ENCODE measurements around the gene OR1J4. TPM values are rescaled to one million over a fixed set of nuclear protein-coding genes. Genes with fewer than 3 reads are reported as not detected.

OR1J4 gene
- total RNA-seq, 1 donor from 2014 or later: not detected

DNA sequence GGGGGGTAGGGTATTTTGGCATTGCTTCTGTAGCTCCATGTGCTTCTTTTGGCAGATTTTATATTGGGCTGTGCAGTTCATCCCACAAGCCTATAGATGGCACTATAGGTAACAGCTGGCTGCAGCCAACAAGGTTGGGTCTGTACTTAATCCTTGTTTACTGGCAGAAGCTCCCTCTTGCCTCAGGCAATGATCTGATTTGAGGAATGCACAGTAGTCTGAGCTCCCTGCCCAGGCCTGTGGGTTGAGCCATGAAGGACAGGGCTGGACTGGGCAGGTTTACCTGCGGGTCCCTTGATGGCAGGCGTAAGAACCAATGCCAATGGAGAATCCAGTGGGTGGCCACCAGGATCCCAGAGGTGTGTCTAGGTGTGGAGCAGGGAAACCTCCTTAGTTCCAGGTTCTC lies 20.1 kb upstream of the OR1J4 start:
- H3K27me3 ChIP-seq (ENCODE audit: control insufficient read depth, insufficient read depth, low read length): peaks cover 6% of the 10 kb centered on the region
- H3K4me3 ChIP-seq (ENCODE audit: low read depth, low read length): no peak overlapping the region
- no peaks in the 10 kb centered on the region for H3K36me3 ChIP-seq (ENCODE audit: control insufficient read depth, insufficient read depth, low read length)
- peak; percentile 86 for TF ChIP-seq CTCF (IDR thresholded peaks at IDR 0.05; ENCODE audit: insufficient read depth, low read length, poor library complexity, severe bottlenecking)
- DNase-seq (ENCODE audit: low read depth): peak; percentile 4

GRCh38 chr9:122506964-122507363 lies 12.0 kb upstream of the OR1J4 start:
- H3K36me3 ChIP-seq (ENCODE audit: control insufficient read depth, insufficient read depth, low read length): no peaks in the 10 kb centered on the region
- H3K4me3 ChIP-seq (ENCODE audit: low read depth, low read length): no peak overlapping the region
- H3K27me3 ChIP-seq (ENCODE audit: control insufficient read depth, insufficient read depth, low read length): no peaks in the 10 kb centered on the region
- TF ChIP-seq CTCF (IDR thresholded peaks at IDR 0.05; ENCODE audit: insufficient read depth, low read length, poor library complexity, severe bottlenecking): no peak
- DNase-seq (ENCODE audit: low read depth): no peak

DNA sequence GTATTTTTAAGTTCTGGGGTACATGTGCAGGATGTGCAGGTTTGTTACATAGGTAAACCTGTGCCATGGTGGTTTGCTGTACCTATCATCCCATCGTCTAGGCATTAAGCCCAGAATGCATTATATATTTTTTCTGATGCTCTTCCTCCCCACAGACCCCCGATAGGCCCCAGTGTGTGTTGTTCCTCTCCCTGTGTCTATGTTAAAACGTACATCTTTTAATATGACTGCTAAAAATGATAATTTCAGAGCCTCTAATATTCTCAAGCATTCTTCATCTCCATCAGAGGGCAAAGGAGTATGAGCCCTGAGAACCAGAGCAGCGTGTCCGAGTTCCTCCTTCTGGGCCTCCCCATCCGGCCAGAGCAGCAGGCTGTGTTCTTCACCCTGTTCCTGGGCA lies 8.4 kb upstream of the OR1J4 start, which contains the start of gene OR1J2:
Gene OR1J2 (plus strand): TSS at position 301 of the 400 bp plus-strand sequence. CDS start 0 bp downstream, at position 301.
- no peaks in the 10 kb centered on the region for H3K36me3 ChIP-seq (ENCODE audit: control insufficient read depth, insufficient read depth, low read length)
- no peaks in the 10 kb centered on the region for H3K27me3 ChIP-seq (ENCODE audit: control insufficient read depth, insufficient read depth, low read length)
- no peak for DNase-seq (ENCODE audit: low read depth)
- H3K4me3 ChIP-seq (ENCODE audit: low read depth, low read length): no peak within 1 kb of the TSS
- TF ChIP-seq CTCF (IDR thresholded peaks at IDR 0.05; ENCODE audit: insufficient read depth, low read length, poor library complexity, severe bottlenecking): no peak

DNA sequence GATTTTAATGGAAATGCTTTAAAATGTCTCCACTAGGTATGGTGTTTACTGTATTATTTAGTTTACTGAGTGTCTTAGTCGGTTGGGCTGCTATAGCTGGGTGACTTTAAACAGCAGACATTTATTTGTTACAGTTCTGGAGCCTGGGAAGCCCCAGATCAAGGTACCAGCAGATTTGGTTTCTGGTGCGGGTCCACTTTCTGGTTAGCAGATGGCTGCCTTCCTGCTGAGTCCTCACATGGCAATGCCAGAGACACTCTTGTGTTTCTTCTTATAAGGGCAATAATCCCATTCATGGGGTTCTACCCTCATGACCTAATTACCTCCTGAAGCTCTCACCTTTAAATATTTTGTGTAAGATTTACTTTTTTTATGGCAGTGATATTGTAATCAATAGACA lies 715 bp upstream of the OR1J4 start:
- H3K27me3 ChIP-seq (ENCODE audit: control insufficient read depth, insufficient read depth, low read length): no peaks in the 10 kb centered on the region
- H3K36me3 ChIP-seq (ENCODE audit: control insufficient read depth, insufficient read depth, low read length): no peaks in the 10 kb centered on the region
- DNase-seq (ENCODE audit: low read depth): no peak
- TF ChIP-seq CTCF (IDR thresholded peaks at IDR 0.05; ENCODE audit: insufficient read depth, low read length, poor library complexity, severe bottlenecking): no peak
- no peak overlapping the region for H3K4me3 ChIP-seq (ENCODE audit: low read depth, low read length)

DNA sequence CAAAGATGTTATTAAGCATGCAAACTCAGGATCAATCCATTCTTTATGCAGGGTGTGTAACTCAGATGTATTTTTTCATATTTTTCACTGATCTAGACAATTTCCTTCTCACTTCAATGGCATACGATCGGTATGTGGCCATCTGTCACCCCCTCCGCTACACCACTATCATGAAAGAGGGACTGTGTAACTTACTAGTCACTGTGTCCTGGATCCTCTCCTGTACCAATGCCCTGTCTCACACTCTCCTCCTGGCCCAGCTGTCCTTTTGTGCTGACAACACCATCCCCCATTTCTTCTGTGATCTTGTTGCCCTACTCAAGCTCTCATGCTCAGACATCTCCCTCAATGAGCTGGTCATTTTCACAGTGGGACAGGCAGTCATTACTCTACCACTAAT lies 435 bp downstream of the OR1J4 start:
- Histone ChIP-seq H3K36me3 (ENCODE audit: control insufficient read depth, insufficient read depth, low read length) (no peaks in the 10 kb centered on the region), H3K4me3 (ENCODE audit: low read depth, low read length) (no peak overlapping the region), H3K27me3 (ENCODE audit: control insufficient read depth, insufficient read depth, low read length) (no peaks in the 10 kb centered on the region)
- no peak for TF ChIP-seq CTCF (IDR thresholded peaks at IDR 0.05; ENCODE audit: insufficient read depth, low read length, poor library complexity, severe bottlenecking)
- no peak for DNase-seq (ENCODE audit: low read depth)

DNA sequence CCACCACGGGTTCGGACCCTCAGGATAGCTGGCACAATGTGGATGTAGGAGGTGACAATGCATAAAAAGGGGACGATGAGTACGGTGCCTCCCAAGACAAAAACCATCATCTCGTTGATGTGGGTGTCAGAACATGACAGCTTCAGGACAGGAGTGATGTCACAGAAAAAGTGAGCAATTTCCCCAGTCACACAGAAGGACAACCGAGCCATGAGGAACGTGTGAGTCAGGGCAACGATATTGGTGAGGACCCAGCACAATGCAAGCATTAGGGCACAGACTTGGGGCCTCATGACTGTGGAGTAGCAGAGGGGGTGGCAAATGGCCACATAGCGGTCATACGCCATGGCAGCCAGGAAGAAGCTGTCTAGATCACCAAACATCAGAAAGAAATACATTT lies 7.7 kb downstream of the OR1J4 start:
- TF ChIP-seq CTCF (IDR thresholded peaks at IDR 0.05; ENCODE audit: insufficient read depth, low read length, poor library complexity, severe bottlenecking): no peak
- DNase-seq (ENCODE audit: low read depth): no peak
- H3K4me3 ChIP-seq (ENCODE audit: low read depth, low read length): no peak overlapping the region
- H3K36me3 ChIP-seq (ENCODE audit: control insufficient read depth, insufficient read depth, low read length): no peaks in the 10 kb centered on the region
- no peaks in the 10 kb centered on the region for H3K27me3 ChIP-seq (ENCODE audit: control insufficient read depth, insufficient read depth, low read length)

All from kidney epithelial cell (primary cell).